Activated naive CD8-positive, alpha-beta T cell treated with anti-CD3 and anti-CD28 coated beads, Interleukin-2, amount 50 U/mL, for 24 hours (primary cell): ENCODE data around the gene SH3D21.

Experiments
- ATAC-seq: fragments of 150-1000 bp; cut with Tn5 transposase; one replicate; pipeline ENCODE4 v1.10.0; 2021
- DNase-seq: peaks from one replicate; pipeline ENCODE4 v3.0.0; 2021
- H3K27ac Mint-ChIP-seq: one replicate; pipeline ENCODE4 v1.8.0; 2021; ENCODE audit warnings: mild to moderate bottlenecking, mixed read lengths
- H3K27me3 Mint-ChIP-seq: one replicate; pipeline ENCODE4 v1.8.0; 2021; ENCODE audit warnings: mixed read lengths
- H3K36me3 Mint-ChIP-seq: one replicate; pipeline ENCODE4 v1.8.0; 2021; ENCODE audit warnings: low read depth, mixed read lengths
- H3K4me1 Mint-ChIP-seq: one replicate; pipeline ENCODE4 v1.8.0; 2021; ENCODE audit warnings: mixed read lengths
- H3K4me3 Mint-ChIP-seq: one replicate; pipeline ENCODE4 v1.8.0; 2021; ENCODE audit warnings: mild to moderate bottlenecking, moderate library complexity, mixed read lengths
- H3K9me3 Mint-ChIP-seq: one replicate; pipeline ENCODE4 v1.8.0; 2021; ENCODE audit warnings: mixed read lengths

Gene SH3D21

GRCh38 chr1:36309397-36309796 is 3.2 kb downstream of the SH3D21 start:
- H3K9me3 Mint-ChIP-seq, result no peaks in the 10 kb centered on the region

GRCh38 chr1:36320291-36320761 is 14.2 kb downstream of the SH3D21 start:
- DNase-seq, result no peak

More at GRCh38 chr1:36309397-36309796, 3.2 kb downstream of the SH3D21 start:
- H3K27ac Mint-ChIP-seq, result no peak overlapping the region
- DNase-seq, result no peak
- H3K4me3 Mint-ChIP-seq, result no peak overlapping the region
- peaks cover 9% of the 10 kb centered on the region for H3K36me3 Mint-ChIP-seq
- no peaks in the 10 kb centered on the region for H3K27me3 Mint-ChIP-seq
- H3K4me1 Mint-ChIP-seq, result peaks cover 29% of the 10 kb centered on the region
- no peak for ATAC-seq

GRCh38 chr1:36320767-36321118 is 14.6 kb downstream of the SH3D21 start:
- H3K4me1 Mint-ChIP-seq, result peaks cover 25% of the 10 kb centered on the region
- no peaks in the 10 kb centered on the region for H3K36me3 Mint-ChIP-seq
- H3K4me3 Mint-ChIP-seq, result peak overlapping the region; percentile 58
- H3K9me3 Mint-ChIP-seq, result no peaks in the 10 kb centered on the region
- peaks cover 8% of the 10 kb centered on the region for H3K27me3 Mint-ChIP-seq
- peak overlapping the region; percentile 49 for H3K27ac Mint-ChIP-seq
- no peak for DNase-seq
- ATAC-seq, result no peak

More at GRCh38 chr1:36320291-36320761, 14.2 kb downstream of the SH3D21 start:
- H3K4me3 Mint-ChIP-seq, result peak overlapping the region; percentile 58
- no peak for ATAC-seq
- no peaks in the 10 kb centered on the region for H3K9me3 Mint-ChIP-seq
- H3K27ac Mint-ChIP-seq, result peak overlapping the region; percentile 49
- H3K36me3 Mint-ChIP-seq, result no peaks in the 10 kb centered on the region
- peaks cover 25% of the 10 kb centered on the region for H3K4me1 Mint-ChIP-seq
- peaks cover 6% of the 10 kb centered on the region for H3K27me3 Mint-ChIP-seq

GRCh38 chr1:36321119-36321951 is 15.2 kb downstream of the SH3D21 start:
- Mint-ChIP-seq H3K9me3 (no peaks in the 10 kb centered on the region), H3K27me3 (peaks cover 11% of the 10 kb centered on the region), H3K27ac (no peak overlapping the region), H3K4me1 (peaks cover 25% of the 10 kb centered on the region), H3K36me3 (no peaks in the 10 kb centered on the region), H3K4me3 (peak overlapping the region; percentile 58)
- DNase-seq (peak; percentile 55), ATAC-seq (no peak)

- no peaks in the 10 kb centered on the region for H3K36me3 Mint-ChIP-seq
- no peak for ATAC-seq
- H3K9me3 Mint-ChIP-seq, result no peaks in the 10 kb centered on the region
- no peak for DNase-seq
- H3K27me3 Mint-ChIP-seq, result peaks cover 12% of the 10 kb centered on the region
- peak overlapping the region; percentile 71 for H3K4me3 Mint-ChIP-seq
- peaks cover 28% of the 10 kb centered on the region for H3K4me1 Mint-ChIP-seq
- no peak overlapping the region for H3K27ac Mint-ChIP-seq
Measured at GRCh38 chr1:36322041-36322785, 16.0 kb downstream of the SH3D21 start.

GRCh38 chr1:36322786-36323635 is 16.8 kb downstream of the SH3D21 start:
- peak; percentile 44 for ATAC-seq
- Mint-ChIP-seq H3K27ac (no peak overlapping the region), H3K4me1 (peaks cover 30% of the 10 kb centered on the region), H3K27me3 (peaks cover 12% of the 10 kb centered on the region), H3K36me3 (no peaks in the 10 kb centered on the region), H3K9me3 (no peaks in the 10 kb centered on the region), H3K4me3 (peak overlapping the region; percentile 71)
- peak; percentile 65 for DNase-seq

- H3K36me3 Mint-ChIP-seq, result no peaks in the 10 kb centered on the region
- H3K4me3 Mint-ChIP-seq, result peak within 1 kb of the TSS; percentile 71
- H3K27ac Mint-ChIP-seq, result no peak within 1 kb of the TSS
- DNase-seq (peak; percentile 53), ATAC-seq (peak; percentile 41)
- H3K27me3 Mint-ChIP-seq, result peaks cover 12% of the 10 kb centered on the region
- H3K4me1 Mint-ChIP-seq, result peaks cover 30% of the 10 kb centered on the region
- no peaks in the 10 kb centered on the region for H3K9me3 Mint-ChIP-seq
Measured at GRCh38 chr1:36323636-36324352, 17.6 kb downstream of the SH3D21 start, which contains the start of gene EVA1B. Gene EVA1B (minus strand): TSS chr1:36323645. CDS start chr1:36323037, 608 bp downstream.

GRCh38 chr1:36324353-36324703 is 18.2 kb downstream of the SH3D21 start:
- DNase-seq (no peak), ATAC-seq (no peak)
- Mint-ChIP-seq H3K36me3 (no peaks in the 10 kb centered on the region), H3K27ac (no peak overlapping the region), H3K9me3 (no peaks in the 10 kb centered on the region), H3K4me3 (peak overlapping the region; percentile 71), H3K27me3 (peaks cover 12% of the 10 kb centered on the region), H3K4me1 (peaks cover 30% of the 10 kb centered on the region)

- DNase-seq (peak; percentile 35), ATAC-seq (no peak)
- peaks cover 9% of the 10 kb centered on the region for H3K27me3 Mint-ChIP-seq
- peaks cover 23% of the 10 kb centered on the region for H3K4me1 Mint-ChIP-seq
- H3K27ac Mint-ChIP-seq, result no peak overlapping the region
- no peak overlapping the region for H3K4me3 Mint-ChIP-seq
- no peaks in the 10 kb centered on the region for H3K9me3 Mint-ChIP-seq
- no peaks in the 10 kb centered on the region for H3K36me3 Mint-ChIP-seq
Measured at GRCh38 chr1:36326499-36326898, 20.3 kb downstream of the SH3D21 start.

- no peaks in the 10 kb centered on the region for H3K9me3 Mint-ChIP-seq
- peaks cover 18% of the 10 kb centered on the region for H3K4me1 Mint-ChIP-seq
- H3K27ac Mint-ChIP-seq, result no peak overlapping the region
- peak; percentile 29 for ATAC-seq
- no peak overlapping the region for H3K4me3 Mint-ChIP-seq
- DNase-seq, result no peak
- H3K27me3 Mint-ChIP-seq, result peaks cover 9% of the 10 kb centered on the region
- H3K36me3 Mint-ChIP-seq, result no peaks in the 10 kb centered on the region
Measured at GRCh38 chr1:36327421-36328087, 21.4 kb downstream of the SH3D21 start.

- H3K36me3 Mint-ChIP-seq, result no peaks in the 10 kb centered on the region
- no peak overlapping the region for H3K4me3 Mint-ChIP-seq
- peaks cover 9% of the 10 kb centered on the region for H3K27me3 Mint-ChIP-seq
- H3K27ac Mint-ChIP-seq, result no peak overlapping the region
- no peaks in the 10 kb centered on the region for H3K9me3 Mint-ChIP-seq
- ATAC-seq (no peak), DNase-seq (no peak)
- peaks cover 16% of the 10 kb centered on the region for H3K4me1 Mint-ChIP-seq
Measured at GRCh38 chr1:36328088-36328480, 21.9 kb downstream of the SH3D21 start.

GRCh38 chr1:36328713-36329112 is 22.5 kb downstream of the SH3D21 start:
- Mint-ChIP-seq H3K9me3 (no peaks in the 10 kb centered on the region), H3K4me1 (peaks cover 15% of the 10 kb centered on the region), H3K27me3 (peaks cover 9% of the 10 kb centered on the region), H3K36me3 (no peaks in the 10 kb centered on the region), H3K27ac (no peak overlapping the region), H3K4me3 (no peak overlapping the region)
- no peak for DNase-seq
- no peak for ATAC-seq

- no peaks in the 10 kb centered on the region for H3K9me3 Mint-ChIP-seq
Measured at GRCh38 chr1:36329817-36330216, 23.6 kb downstream of the SH3D21 start.

More at GRCh38 chr1:36329817-36330216, 23.6 kb downstream of the SH3D21 start:
- Mint-ChIP-seq H3K4me1 (peaks cover 5% of the 10 kb centered on the region), H3K27me3 (peaks cover 6% of the 10 kb centered on the region), H3K27ac (no peak overlapping the region), H3K4me3 (no peak overlapping the region), H3K36me3 (no peaks in the 10 kb centered on the region)
- ATAC-seq (no peak), DNase-seq (no peak)
